GM23338 (cell line): ENCODE results near the gene PCDHB4.

Experiments used
- CREB1 ChIP-seq: fragments of 250-450 bp; sonication (Bioruptor Pico); IDR thresholded peaks from 2 replicates; pipeline ENCODE4 v1.5.0; 2020; ENCODE audit warnings: low read depth, mild to moderate bottlenecking, moderate library complexity
- EZH2 ChIP-seq: fragments of 200-600 bp; sonication (generic); IDR thresholded peaks from one replicate; pipeline ENCODE4 v1.8.0; 2017; ENCODE audit warnings: antibody characterized with exemption, mild to moderate bottlenecking, low read depth; ENCODE audit not compliant: unreplicated experiment
- EZH2phosphoT487 ChIP-seq: fragments of 200-600 bp; sonication (generic); IDR thresholded peaks from one replicate; pipeline ENCODE4 v1.8.1; 2018; ENCODE audit warnings: antibody characterized with exemption; ENCODE audit not compliant: unreplicated experiment
- ZNF331 ChIP-seq: fragments of 250-450 bp; sonication (Bioruptor Pico); IDR thresholded peaks from 2 replicates; pipeline ENCODE4 v1.5.0; 2020; ENCODE audit warnings: low read depth, mild to moderate bottlenecking, moderate library complexity
- TF ChIP-seq, protein P1 (sequence below), 2 experiments: fragments of 200-600 bp in 1 of 2; sonication (generic) in 1 of 2; conservative IDR thresholded peaks; 2 replicates each; pipeline versions ENCODE4 v1.5.1 to v1.6.1; 2016 to 2017; ENCODE audit warnings: antibody characterized with exemption in 2 of 2, low read depth in 2 of 2, mild to moderate bottlenecking in 2 of 2, moderate library complexity in 1 of 2
- TF ChIP-seq, protein P2 (sequence below): IDR thresholded peaks from one replicate; pipeline ENCODE4 v1.6.1; 2018; ENCODE audit warnings: antibody characterized with exemption; ENCODE audit not compliant: unreplicated experiment

DNA sequence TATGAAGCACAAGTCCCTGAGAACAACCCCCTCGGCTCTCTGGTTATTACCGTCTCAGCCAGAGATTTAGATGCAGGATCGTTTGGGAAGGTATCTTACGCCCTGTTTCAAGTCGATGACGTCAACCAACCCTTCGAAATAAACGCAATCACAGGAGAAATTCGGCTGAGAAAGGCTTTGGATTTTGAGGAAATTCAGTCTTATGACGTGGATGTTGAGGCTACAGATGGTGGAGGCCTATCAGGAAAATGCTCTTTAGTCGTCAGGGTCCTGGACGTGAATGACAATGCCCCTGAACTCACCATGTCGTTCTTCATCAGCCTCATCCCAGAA, 29.3 kb downstream of the PCDHB4 start:
- TF ChIP-seq, protein P1, sequence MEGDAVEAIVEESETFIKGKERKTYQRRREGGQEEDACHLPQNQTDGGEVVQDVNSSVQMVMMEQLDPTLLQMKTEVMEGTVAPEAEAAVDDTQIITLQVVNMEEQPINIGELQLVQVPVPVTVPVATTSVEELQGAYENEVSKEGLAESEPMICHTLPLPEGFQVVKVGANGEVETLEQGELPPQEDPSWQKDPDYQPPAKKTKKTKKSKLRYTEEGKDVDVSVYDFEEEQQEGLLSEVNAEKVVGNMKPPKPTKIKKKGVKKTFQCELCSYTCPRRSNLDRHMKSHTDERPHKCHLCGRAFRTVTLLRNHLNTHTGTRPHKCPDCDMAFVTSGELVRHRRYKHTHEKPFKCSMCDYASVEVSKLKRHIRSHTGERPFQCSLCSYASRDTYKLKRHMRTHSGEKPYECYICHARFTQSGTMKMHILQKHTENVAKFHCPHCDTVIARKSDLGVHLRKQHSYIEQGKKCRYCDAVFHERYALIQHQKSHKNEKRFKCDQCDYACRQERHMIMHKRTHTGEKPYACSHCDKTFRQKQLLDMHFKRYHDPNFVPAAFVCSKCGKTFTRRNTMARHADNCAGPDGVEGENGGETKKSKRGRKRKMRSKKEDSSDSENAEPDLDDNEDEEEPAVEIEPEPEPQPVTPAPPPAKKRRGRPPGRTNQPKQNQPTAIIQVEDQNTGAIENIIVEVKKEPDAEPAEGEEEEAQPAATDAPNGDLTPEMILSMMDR (conservative IDR thresholded peaks at IDR 0.05; ENCODE audit: low read depth in 2 of 2) = no peak
- TF ChIP-seq EZH2 = no peak
- TF ChIP-seq, protein P2, sequence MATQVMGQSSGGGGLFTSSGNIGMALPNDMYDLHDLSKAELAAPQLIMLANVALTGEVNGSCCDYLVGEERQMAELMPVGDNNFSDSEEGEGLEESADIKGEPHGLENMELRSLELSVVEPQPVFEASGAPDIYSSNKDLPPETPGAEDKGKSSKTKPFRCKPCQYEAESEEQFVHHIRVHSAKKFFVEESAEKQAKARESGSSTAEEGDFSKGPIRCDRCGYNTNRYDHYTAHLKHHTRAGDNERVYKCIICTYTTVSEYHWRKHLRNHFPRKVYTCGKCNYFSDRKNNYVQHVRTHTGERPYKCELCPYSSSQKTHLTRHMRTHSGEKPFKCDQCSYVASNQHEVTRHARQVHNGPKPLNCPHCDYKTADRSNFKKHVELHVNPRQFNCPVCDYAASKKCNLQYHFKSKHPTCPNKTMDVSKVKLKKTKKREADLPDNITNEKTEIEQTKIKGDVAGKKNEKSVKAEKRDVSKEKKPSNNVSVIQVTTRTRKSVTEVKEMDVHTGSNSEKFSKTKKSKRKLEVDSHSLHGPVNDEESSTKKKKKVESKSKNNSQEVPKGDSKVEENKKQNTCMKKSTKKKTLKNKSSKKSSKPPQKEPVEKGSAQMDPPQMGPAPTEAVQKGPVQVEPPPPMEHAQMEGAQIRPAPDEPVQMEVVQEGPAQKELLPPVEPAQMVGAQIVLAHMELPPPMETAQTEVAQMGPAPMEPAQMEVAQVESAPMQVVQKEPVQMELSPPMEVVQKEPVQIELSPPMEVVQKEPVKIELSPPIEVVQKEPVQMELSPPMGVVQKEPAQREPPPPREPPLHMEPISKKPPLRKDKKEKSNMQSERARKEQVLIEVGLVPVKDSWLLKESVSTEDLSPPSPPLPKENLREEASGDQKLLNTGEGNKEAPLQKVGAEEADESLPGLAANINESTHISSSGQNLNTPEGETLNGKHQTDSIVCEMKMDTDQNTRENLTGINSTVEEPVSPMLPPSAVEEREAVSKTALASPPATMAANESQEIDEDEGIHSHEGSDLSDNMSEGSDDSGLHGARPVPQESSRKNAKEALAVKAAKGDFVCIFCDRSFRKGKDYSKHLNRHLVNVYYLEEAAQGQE = no peak
- no peak for TF ChIP-seq CREB1 (CRISPR knock-in tag)
- TF ChIP-seq ZNF331 = no peak
- no peak for TF ChIP-seq EZH2phosphoT487
